Measurements from ENCODE around the gene R3HDM1. TPM values are rescaled to one million over a fixed set of nuclear protein-coding genes. Genes with fewer than 3 reads are reported as not detected.

Gene R3HDM1
- total RNA-seq, 4 donors from 2014 or later = 13.1 to 56.6 (median 19.6) TPM

GRCh38 chr2:135742325-135742757 is 211.1 kb downstream of the R3HDM1 start:
- no peak for DNase-seq (ENCODE audit: extremely low spot score)
- TF ChIP-seq POLR2A (IDR thresholded peaks at IDR 0.05; ENCODE audit: low read depth) (no peak), EP300 (IDR thresholded peaks at IDR 0.05) (no peak), POLR2AphosphoS5 (IDR thresholded peaks at IDR 0.05) (peak; percentile 40 to 48)
- Histone ChIP-seq H3K27ac (replicated peaks in 1 of 4) (peak overlapping the region; percentile 98 to 100 (median 100)), H3K9me3 (no peaks in the 10 kb centered on the region), H3K4me1 (peaks cover 27 to 43% (median 39%) of the 10 kb centered on the region in 4 donors), H3K36me3 (peaks cover 0 to 6% (median 1%) of the 10 kb centered on the region in 4 donors), H3K4me3 (peak overlapping the region; percentile 94 to 99 (median 96)), H3K27me3 (no peaks in the 10 kb centered on the region)
- WGBS = 0% methylated on average over 29 of the region's 34 CpGs
- intact Hi-C loops (cut with DNase I) = loop anchor here (5.0 to 10.0 kb wide), 3 partner anchors 132 to 242 kb away; partner anchors contain the start of genes DARS1, MCM6, R3HDM1 and ZRANB3

DNA sequence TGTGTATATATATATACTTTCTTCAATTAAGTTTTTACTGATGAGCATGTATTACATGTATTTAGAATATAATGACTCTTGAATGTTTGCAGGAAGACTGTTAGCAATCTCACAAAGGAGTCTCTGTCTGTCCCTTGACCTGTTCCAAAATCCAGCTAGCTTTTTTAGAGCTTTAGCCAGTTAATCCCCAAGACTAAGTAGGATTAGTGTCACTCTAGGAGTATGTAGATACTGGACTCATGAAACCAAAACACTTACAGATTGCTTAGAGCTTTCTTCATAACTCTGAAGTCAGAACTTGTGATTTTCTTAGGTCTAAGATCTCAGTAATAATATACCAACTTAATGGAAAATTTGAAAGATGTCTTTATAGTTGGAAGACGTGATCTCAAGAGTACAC is 212.6 kb downstream of the R3HDM1 start:
- Histone ChIP-seq H3K4me1 (peaks cover 27 to 43% (median 41%) of the 10 kb centered on the region in 4 donors), H3K4me3 (peak overlapping the region in 2 of 4 donors; percentile 94 to 99), H3K27ac (replicated peaks in 1 of 4) (peak overlapping the region; percentile 36 to 100 (median 98)), H3K9me3 (no peaks in the 10 kb centered on the region), H3K36me3 (peaks cover 3 to 20% (median 12%) of the 10 kb centered on the region in 4 donors), H3K27me3 (no peaks in the 10 kb centered on the region)
- intact Hi-C loops (cut with DNase I) = loop anchor here (5.0 to 10.0 kb wide), 3 partner anchors 131 to 241 kb away; partner anchors contain the start of genes DARS1, MCM6, R3HDM1 and ZRANB3
- no peak for DNase-seq (ENCODE audit: extremely low spot score)
- TF ChIP-seq POLR2A (IDR thresholded peaks at IDR 0.05; ENCODE audit: low read depth) (no peak), POLR2AphosphoS5 (IDR thresholded peaks at IDR 0.05) (no peak), EP300 (IDR thresholded peaks at IDR 0.05) (no peak)
- TF ChIP-seq, protein P1, sequence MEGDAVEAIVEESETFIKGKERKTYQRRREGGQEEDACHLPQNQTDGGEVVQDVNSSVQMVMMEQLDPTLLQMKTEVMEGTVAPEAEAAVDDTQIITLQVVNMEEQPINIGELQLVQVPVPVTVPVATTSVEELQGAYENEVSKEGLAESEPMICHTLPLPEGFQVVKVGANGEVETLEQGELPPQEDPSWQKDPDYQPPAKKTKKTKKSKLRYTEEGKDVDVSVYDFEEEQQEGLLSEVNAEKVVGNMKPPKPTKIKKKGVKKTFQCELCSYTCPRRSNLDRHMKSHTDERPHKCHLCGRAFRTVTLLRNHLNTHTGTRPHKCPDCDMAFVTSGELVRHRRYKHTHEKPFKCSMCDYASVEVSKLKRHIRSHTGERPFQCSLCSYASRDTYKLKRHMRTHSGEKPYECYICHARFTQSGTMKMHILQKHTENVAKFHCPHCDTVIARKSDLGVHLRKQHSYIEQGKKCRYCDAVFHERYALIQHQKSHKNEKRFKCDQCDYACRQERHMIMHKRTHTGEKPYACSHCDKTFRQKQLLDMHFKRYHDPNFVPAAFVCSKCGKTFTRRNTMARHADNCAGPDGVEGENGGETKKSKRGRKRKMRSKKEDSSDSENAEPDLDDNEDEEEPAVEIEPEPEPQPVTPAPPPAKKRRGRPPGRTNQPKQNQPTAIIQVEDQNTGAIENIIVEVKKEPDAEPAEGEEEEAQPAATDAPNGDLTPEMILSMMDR (IDR thresholded peaks at IDR 0.05) = no peak
- 81% methylated on average over 1 of the region's 1 CpG for WGBS

DNA sequence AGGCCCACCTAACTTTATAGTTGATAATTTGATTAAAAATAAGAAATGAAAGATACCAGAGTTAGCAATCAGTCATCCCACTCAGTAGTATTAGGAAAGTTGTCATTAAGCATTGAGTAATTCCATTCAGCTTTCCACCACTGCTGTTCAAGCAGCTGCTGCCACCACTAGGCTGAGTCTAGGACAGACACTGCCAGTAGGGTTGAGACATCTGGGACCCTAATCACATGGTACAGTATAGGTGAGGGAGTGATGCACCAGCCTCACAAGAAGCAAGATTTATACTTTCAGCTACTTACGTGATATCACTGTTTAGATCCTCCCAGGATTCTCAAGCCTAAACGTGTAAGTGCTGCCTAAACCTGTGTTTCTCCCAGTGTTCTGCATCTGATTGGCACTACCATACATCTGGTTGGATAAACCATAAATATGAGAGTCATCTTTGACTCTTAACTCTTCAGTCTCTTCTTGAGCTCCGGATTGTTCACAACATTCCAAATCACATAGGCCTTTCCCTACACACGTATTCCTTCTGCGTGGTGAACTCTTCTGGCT is 213.6 kb downstream of the R3HDM1 start:
- Histone ChIP-seq H3K4me1 (peaks cover 27 to 43% (median 41%) of the 10 kb centered on the region in 4 donors), H3K27ac (replicated peaks in 1 of 4) (peak overlapping the region in 3 of 4 donors; percentile 2 to 100 (median 18)), H3K27me3 (no peaks in the 10 kb centered on the region), H3K36me3 (peaks cover 5 to 30% (median 17%) of the 10 kb centered on the region in 4 donors), H3K4me3 (no peak overlapping the region), H3K9me3 (no peaks in the 10 kb centered on the region)
- TF ChIP-seq, protein P1 (IDR thresholded peaks at IDR 0.05) = no peak
- TF ChIP-seq POLR2A (IDR thresholded peaks at IDR 0.05; ENCODE audit: low read depth) = no peak
- no peak for TF ChIP-seq POLR2AphosphoS5 (IDR thresholded peaks at IDR 0.05)
- no peak for TF ChIP-seq EP300 (IDR thresholded peaks at IDR 0.05)
- DNase-seq (ENCODE audit: extremely low spot score) = no peak
- intact Hi-C loops (cut with DNase I) = loop anchor here (5.0 to 10.0 kb wide), 3 partner anchors 130 to 240 kb away; partner anchors contain the start of genes DARS1, MCM6, R3HDM1 and ZRANB3
- 84% methylated on average over 5 of the region's 5 CpGs for WGBS

DNA sequence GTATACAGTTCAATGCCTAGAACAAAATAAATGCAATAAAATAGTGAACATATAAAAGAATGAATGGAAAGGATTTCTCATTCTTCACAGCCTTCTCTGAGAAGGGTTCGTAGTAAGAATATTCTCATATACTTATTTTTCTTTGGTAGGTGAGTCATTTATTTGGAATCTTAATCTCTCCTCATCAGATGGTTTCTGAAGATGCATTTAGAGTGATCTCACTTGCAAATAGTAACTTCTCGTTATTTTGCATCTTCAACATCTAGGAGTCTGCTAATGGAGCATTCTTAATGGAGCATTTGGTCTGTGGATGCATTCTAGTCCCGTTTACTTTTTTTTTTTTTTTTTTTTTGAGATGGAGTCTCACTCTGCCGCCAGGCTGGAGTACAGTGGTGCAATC is 214.3 kb downstream of the R3HDM1 start:
- Histone ChIP-seq H3K4me3 (no peak overlapping the region), H3K27me3 (no peaks in the 10 kb centered on the region), H3K9me3 (no peaks in the 10 kb centered on the region), H3K36me3 (peaks cover 10 to 37% (median 23%) of the 10 kb centered on the region in 4 donors), H3K4me1 (peaks cover 27 to 43% (median 41%) of the 10 kb centered on the region in 4 donors), H3K27ac (replicated peaks in 1 of 4) (peak overlapping the region in 2 of 4 donors; percentile 2 to 18)
- no peak for DNase-seq (ENCODE audit: extremely low spot score)
- TF ChIP-seq POLR2AphosphoS5 (IDR thresholded peaks at IDR 0.05) (no peak), EP300 (IDR thresholded peaks at IDR 0.05) (no peak), POLR2A (IDR thresholded peaks at IDR 0.05; ENCODE audit: low read depth) (no peak)
- TF ChIP-seq, protein P1 (IDR thresholded peaks at IDR 0.05) = no peak
- intact Hi-C loops (cut with DNase I) = loop anchor here (10.0 kb wide), 2 partner anchors 129 to 239 kb away; partner anchors contain the start of genes DARS1 and MCM6
- WGBS = 53% methylated on average over 4 of the region's 4 CpGs

- no peak overlapping the region for H3K27ac ChIP-seq (replicated peaks in 1 of 4)
- no peaks in the 10 kb centered on the region for H3K4me1 ChIP-seq
- H3K27me3 ChIP-seq = no peaks in the 10 kb centered on the region
- peaks cover 60 to 96% (median 82%) of the 10 kb centered on the region in 4 donors for H3K36me3 ChIP-seq
- 100% methylated on average over 2 of the region's 2 CpGs for WGBS
- no peak for TF ChIP-seq POLR2AphosphoS5 (IDR thresholded peaks at IDR 0.05)
- no peak for TF ChIP-seq EP300 (IDR thresholded peaks at IDR 0.05)
- TF ChIP-seq, protein P1 (IDR thresholded peaks at IDR 0.05) = no peak
- TF ChIP-seq POLR2A (IDR thresholded peaks at IDR 0.05; ENCODE audit: low read depth) = no peak
- no peak for DNase-seq (ENCODE audit: extremely low spot score)
- intact Hi-C loops (cut with DNase I) = no loop called here
- no peak overlapping the region for H3K4me3 ChIP-seq
- H3K9me3 ChIP-seq = peaks cover 0 to 15% (median 9%) of the 10 kb centered on the region in 4 donors
Measured at GRCh38 chr2:135755573-135755972, 224.3 kb downstream of the R3HDM1 start.

Data from esophagus muscularis mucosa (tissue), 4 donors.